GM12878 (cell line): Measurements from ENCODE around the gene AMBP. TPM values are rescaled to one million over a fixed set of nuclear protein-coding genes. Genes with fewer than 3 reads are reported as not detected.

Source experiments
- ATAC-seq: fragments of 200-7000 bp; cut with Tn5 transposase; 3 replicates; pipeline ENCODE4 v1.9.1; 2020; ENCODE audit warnings: mild to moderate bottlenecking, moderate library complexity
- BruUV-seq: library from RNA; stranded (reverse); fragments of 400-500 nt; replicated peaks from 2 replicates; lab custom pipeline; 2021; lab: Mats Ljungman, UMichigan
- CTCF ChIA-PET: fragments of 300-600 bp; sonication (Branson Sonifier 250); formaldehyde crosslinking; extraction: SDS; loops from one replicate; lab custom pipeline; 2021; ENCODE audit warnings: inconsistent platforms; lab: Yijun Ruan, JAX
- POLR2A ChIA-PET: fragments of 350-600 bp; formaldehyde crosslinking; extraction: SDS; loops from one replicate; lab custom pipeline; 2021; ENCODE audit warnings: inconsistent platforms; lab: Charles Lee
- RAD21 ChIA-PET: fragments of 300-600 bp; sonication (Branson Sonifier 250); formaldehyde crosslinking; loops from one replicate; lab custom pipeline; 2023; ENCODE audit warnings: antibody characterized with exemption; ENCODE audit not compliant: unreplicated experiment; lab: Charles Lee
- SMC1A ChIA-PET: fragments of 300-600 bp; sonication (Branson Sonifier 250); formaldehyde crosslinking; loops from one replicate; lab custom pipeline; 2023; ENCODE audit not compliant: unreplicated experiment, uncharacterized antibody; lab: Charles Lee
- DNase-seq: peaks from one replicate; pipeline ENCODE4 v3.0.0-alpha.2; 2011; ENCODE audit warnings: low read depth, low spot score
- FAIRE-seq: peaks from 3 replicates; lab custom pipeline; 2011; peaks lifted over from hg19 to GRCh38; lab: Jason Lieb, UNC
- H2AFZ ChIP-seq: 2 replicates; pipeline ENCODE4 v1.6.0; 2011; ENCODE audit warnings: low read depth, low read length, control low read depth; ENCODE audit not compliant: control insufficient read depth
- H3K27ac ChIP-seq: 2 replicates; pipeline ENCODE4 v1.5.1; 2011; ENCODE audit warnings: control low read depth; ENCODE audit not compliant: control insufficient read depth, insufficient read depth
- H3K27me3 ChIP-seq, 2 experiments: replicated peaks in 1 of 2; 2 replicates each; pipeline versions ENCODE4 v1.6.0 to v1.6.1; 2011; ENCODE audit warnings: low read length in 1 of 2; ENCODE audit not compliant: control insufficient read depth in 2 of 2, insufficient read depth in 2 of 2
- H3K36me3 ChIP-seq, 2 experiments: 2 replicates each; pipeline ENCODE4 v1.5.1; 2011; ENCODE audit warnings: low read length in 1 of 2; ENCODE audit not compliant: control insufficient read depth in 2 of 2, insufficient read depth in 2 of 2
- H3K4me1 ChIP-seq: 2 replicates; pipeline ENCODE4 v1.6.1; 2011; ENCODE audit warnings: mild to moderate bottlenecking, low read length, moderate library complexity, mixed read lengths; ENCODE audit not compliant: control insufficient read depth, insufficient read depth
- H3K4me2 ChIP-seq: 2 replicates; pipeline ENCODE4 v1.6.0; 2011; ENCODE audit warnings: control low read depth; ENCODE audit not compliant: control insufficient read depth, insufficient read depth
- H3K4me3 ChIP-seq: fragments of 200-600 bp; sonication (generic); 2 replicates; pipeline ENCODE4 v1.5.1; 2016
- H3K79me2 ChIP-seq: 2 replicates; pipeline ENCODE4 v1.6.0; 2011; ENCODE audit warnings: low read length; ENCODE audit not compliant: control insufficient read depth, insufficient read depth
- H3K9ac ChIP-seq: 2 replicates; pipeline ENCODE4 v1.8.0; 2011; ENCODE audit warnings: low read length, control low read depth, mixed read lengths; ENCODE audit not compliant: control insufficient read depth, insufficient read depth
- H3K9me3 ChIP-seq: replicated peaks from 3 replicates; pipeline ENCODE4 v1.5.1; 2011; ENCODE audit warnings: mild to moderate bottlenecking, low read length; ENCODE audit not compliant: control insufficient read depth, insufficient read depth
- H4K20me1 ChIP-seq: 2 replicates; pipeline ENCODE4 v1.6.0; 2011; ENCODE audit not compliant: control insufficient read depth, insufficient read depth
- ESRRA ChIP-seq: IDR thresholded peaks from 2 replicates; pipeline ENCODE4 v1.6.1; 2012; ENCODE audit warnings: mild to moderate bottlenecking, low read length, improper control_type of control experiment
- HDAC6 ChIP-seq: fragments of 200-600 bp; sonication (generic); IDR thresholded peaks from one replicate; pipeline ENCODE4 v1.8.0; 2017; ENCODE audit warnings: antibody characterized with exemption; ENCODE audit not compliant: unreplicated experiment
- HDGF ChIP-seq: fragments of 450-650 bp; IDR thresholded peaks from 2 replicates; pipeline ENCODE4 v1.6.1; 2016; ENCODE audit warnings: antibody characterized with exemption
- JUNB ChIP-seq: IDR thresholded peaks from 2 replicates; pipeline ENCODE4 v1.6.1; 2016; ENCODE audit warnings: antibody characterized with exemption, mild to moderate bottlenecking
- KLF5 ChIP-seq: fragments of 450-650 bp; IDR thresholded peaks from 2 replicates; pipeline ENCODE4 v1.6.1; 2014; ENCODE audit warnings: mild to moderate bottlenecking; ENCODE audit not compliant: partially characterized antibody
- MEF2A ChIP-seq: IDR thresholded peaks from 2 replicates; pipeline ENCODE4 v1.6.1; 2011; ENCODE audit warnings: low read depth, mild to moderate bottlenecking, low read length, moderate library complexity; ENCODE audit not compliant: insufficient read depth
- NBN ChIP-seq: fragments of 450-650 bp; IDR thresholded peaks from 2 replicates; pipeline ENCODE4 v1.6.1; 2016
- REST ChIP-seq: IDR thresholded peaks from 2 replicates; pipeline ENCODE4 v1.6.1; 2012; ENCODE audit warnings: mild to moderate bottlenecking, low read depth, low read length
- TCF12 ChIP-seq: IDR thresholded peaks from 2 replicates; pipeline ENCODE4 v1.6.1; 2011; ENCODE audit warnings: low read depth, mild to moderate bottlenecking, low read length
- TCF3 ChIP-seq: IDR thresholded peaks from 2 replicates; pipeline ENCODE4 v1.6.1; 2012; ENCODE audit warnings: low read depth, mild to moderate bottlenecking, low read length, borderline replicate concordance; ENCODE audit not compliant: insufficient read depth
- USF2 ChIP-seq: IDR thresholded peaks from 2 replicates; pipeline ENCODE4 v1.6.1; 2011; ENCODE audit warnings: low read depth, low read length, improper control_type of control experiment, borderline replicate concordance
- ZBTB33 ChIP-seq: fragments of 450-650 bp; IDR thresholded peaks from 2 replicates; pipeline ENCODE4 v1.6.1; 2017; ENCODE audit warnings: mild to moderate bottlenecking
- ZNF217 ChIP-seq: fragments of 450-650 bp; IDR thresholded peaks from 2 replicates; pipeline ENCODE4 v1.6.1; 2017; ENCODE audit warnings: antibody characterized with exemption, mild to moderate bottlenecking
- ZZZ3 ChIP-seq: IDR thresholded peaks from 2 replicates; pipeline ENCODE4 v1.6.1; 2011; ENCODE audit warnings: low read depth; ENCODE audit not compliant: control insufficient read depth, insufficient read length
- WGBS: methylation state at CpG from one replicate; pipeline ENCODE4 v1.1.6; 2016; ENCODE audit warnings: low lambda C conversion rate; ENCODE audit not compliant: insufficient replicate concordance, insufficient coverage; ENCODE audit errors: missing lambda C conversion rate; 5-methylcytosine and 5-hydroxymethylcytosine counted together
- in situ Hi-C: fragments of 300-500 bp; cut with MboI; formaldehyde crosslinking; loops from 9 replicates; pipeline ENCODE4 v1.14.3; 2018; ENCODE audit warnings: mixed read lengths
- intact Hi-C: fragments of 100-400 bp; cut with micrococcal nuclease; formaldehyde crosslinking; loops from one replicate; pipeline ENCODE4 v1.14.2; 2022; ENCODE audit not compliant: unreplicated experiment
- polyA plus RNA-seq, 11 experiments: library from polyadenylated mRNA; depleted of rRNA in 4 of 11; unstranded in 6 of 11; stranded (reverse) in 5 of 11; fragments of >200 nt; fragmentation: Nextera tagmentation in 4 of 11; fragmentation: Illumina TruSeq in 1 of 11; extraction: Ambion mirVana in 4 of 11; extraction: Trizol in 1 of 11; gene quantifications; 1 replicate in 1 of 11; 2 replicates in 10 of 11; pipeline versions ENCODE4 v1.2.1 to v1.2.3, GENCODE V29; 2011 to 2016; ENCODE audit warnings: inconsistent platforms in 2 of 11, missing spikeins in 2 of 11, low read depth in 1 of 11
- total RNA-seq, 4 experiments: library from RNA; depleted of rRNA in 3 of 4; stranded (reverse); fragments of >200 nt in 3 of 4; fragmentation: Illumina TruSeq in 1 of 4; extraction: Trizol in 1 of 4; gene quantifications; 2 replicates each; pipeline versions ENCODE4 v1.2.1 to v1.2.3, GENCODE V29; 2013 to 2021
- TF ChIP-seq, protein P1 (sequence below): fragments of 450-650 bp; IDR thresholded peaks from 2 replicates; pipeline ENCODE4 v1.6.1; 2018; ENCODE audit warnings: borderline replicate concordance, mild to moderate bottlenecking; ENCODE audit not compliant: partially characterized antibody

AMBP gene
- total and polyA plus RNA-seq, 10 of the 15 experiments (the other 5 are each of a cell fraction or from before 2014, with no cell fraction given): 0.11 to 2.3 (median 0.18) TPM; not detected in 7

GRCh38 chr9:114069476-114070187 lies 8.5 kb downstream of the AMBP start (continued):
- TF ChIP-seq JUNB: no peak
- no peak for TF ChIP-seq NBN
- TF ChIP-seq, protein P1, sequence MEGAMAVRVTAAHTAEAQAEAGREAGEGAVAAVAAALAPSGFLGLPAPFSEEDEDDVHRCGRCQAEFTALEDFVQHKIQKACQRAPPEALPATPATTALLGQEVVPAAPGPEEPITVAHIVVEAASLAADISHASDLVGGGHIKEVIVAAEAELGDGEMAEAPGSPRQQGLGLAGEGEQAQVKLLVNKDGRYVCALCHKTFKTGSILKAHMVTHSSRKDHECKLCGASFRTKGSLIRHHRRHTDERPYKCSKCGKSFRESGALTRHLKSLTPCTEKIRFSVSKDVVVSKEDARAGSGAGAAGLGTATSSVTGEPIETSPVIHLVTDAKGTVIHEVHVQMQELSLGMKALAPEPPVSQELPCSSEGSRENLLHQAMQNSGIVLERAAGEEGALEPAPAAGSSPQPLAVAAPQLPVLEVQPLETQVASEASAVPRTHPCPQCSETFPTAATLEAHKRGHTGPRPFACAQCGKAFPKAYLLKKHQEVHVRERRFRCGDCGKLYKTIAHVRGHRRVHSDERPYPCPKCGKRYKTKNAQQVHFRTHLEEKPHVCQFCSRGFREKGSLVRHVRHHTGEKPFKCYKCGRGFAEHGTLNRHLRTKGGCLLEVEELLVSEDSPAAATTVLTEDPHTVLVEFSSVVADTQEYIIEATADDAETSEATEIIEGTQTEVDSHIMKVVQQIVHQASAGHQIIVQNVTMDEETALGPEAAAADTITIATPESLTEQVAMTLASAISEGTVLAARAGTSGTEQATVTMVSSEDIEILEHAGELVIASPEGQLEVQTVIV: no peak
- TF ChIP-seq TCF12: no peak
- TF ChIP-seq TCF3: no peak

DNA sequence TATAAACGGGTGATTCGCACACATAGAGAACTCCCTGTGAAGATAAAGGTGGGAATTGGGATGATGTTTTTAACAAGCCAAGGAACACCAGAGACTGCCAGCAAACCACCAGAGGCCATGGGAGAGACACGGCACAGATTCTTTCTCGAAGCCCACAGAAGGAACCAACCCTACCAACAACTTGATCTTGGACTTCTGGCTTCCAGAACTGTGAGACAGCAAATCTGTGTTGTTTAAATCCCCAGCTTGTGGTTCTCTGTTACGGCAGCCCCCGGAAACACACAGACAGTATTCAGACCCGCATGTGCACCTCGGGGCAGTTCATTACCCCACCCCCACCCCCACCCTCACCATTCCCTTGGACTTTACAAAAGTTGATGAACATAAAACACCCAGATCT lies 12.8 kb downstream of the AMBP start:
- no peak for DNase-seq
- no TSS peak for BruUV-seq
- ChIA-PET CTCF (no interaction called here), POLR2A (no interaction called here), SMC1A (no interaction called here), RAD21 (no interaction called here)
- WGBS: 40% methylated on average over 8 of the region's 8 CpGs
- Histone ChIP-seq H3K27me3 (no peaks in the 10 kb centered on the region), H3K4me3 (no peak overlapping the region), H3K9me3 (no peaks in the 10 kb centered on the region), H3K36me3 (no peaks in the 10 kb centered on the region), H3K27ac (no peak overlapping the region), H2AFZ (no peak overlapping the region), H3K9ac (no peak overlapping the region), H3K79me2 (no peaks in the 10 kb centered on the region), H3K4me2 (no peak overlapping the region), H3K4me1 (no peaks in the 10 kb centered on the region), H4K20me1 (no peaks in the 10 kb centered on the region)
- in situ Hi-C loops: no loop called here
- intact Hi-C loops: no loop called here
- no peak for ATAC-seq
- FAIRE-seq: no peak
- TF ChIP-seq ZZZ3 (no peak), MEF2A (no peak), ZBTB33 (no peak), TCF12 (no peak), REST (no peak), ZNF217 (no peak), KLF5 (no peak), HDGF (no peak), USF2 (no peak), ESRRA (no peak), HDAC6 (no peak)
